ENCODE data around the gene RAPGEF5. TPM values are rescaled to one million over a fixed set of nuclear protein-coding genes. Genes with fewer than 3 reads are reported as not detected.
"Not testable (repeated sequence)": the region's sequence is repeated elsewhere in the genome, so short reads cannot be mapped to it uniquely, and the experiment has no call there.

RAPGEF5 gene
- total RNA-seq, 2 donors from 2014 or later: 7.4 to 29.8 TPM

- Histone ChIP-seq H3K4me3 (no peak overlapping the region), H3K27me3 (replicated peaks; ENCODE audit: insufficient read depth) (peaks cover 2% of the 10 kb centered on the region), H3K4me1 (replicated peaks) (no peaks in the 10 kb centered on the region), H3K36me3 (no peaks in the 10 kb centered on the region), H3K27ac (no peak overlapping the region), H3K9me3 (no peaks in the 10 kb centered on the region)
- intact Hi-C loops (cut with DNase I): no loop called here
- TF ChIP-seq POLR2AphosphoS5 (IDR thresholded peaks at IDR 0.05): no peak
- TF ChIP-seq CTCF (IDR thresholded peaks at IDR 0.05): no peak
- no peak for TF ChIP-seq POLR2A (IDR thresholded peaks at IDR 0.05)
- 96% methylated on average over 7 of the region's 7 CpGs for WGBS
- DNase-seq (ENCODE audit: low spot score): no peak
These were observed 251.4 kb downstream of the RAPGEF5 start for GRCh38 chr7:22105550-22105949.

GRCh38 chr7:22094413-22095342 lies 262.3 kb downstream of the RAPGEF5 start:
- Histone ChIP-seq H3K27me3 (replicated peaks; ENCODE audit: insufficient read depth) (no peaks in the 10 kb centered on the region), H3K4me3 (no peak overlapping the region), H3K27ac (no peak overlapping the region), H3K9me3 (no peaks in the 10 kb centered on the region), H3K36me3 (no peaks in the 10 kb centered on the region), H3K4me1 (replicated peaks) (no peaks in the 10 kb centered on the region)
- 72% methylated on average over 11 of the region's 11 CpGs for WGBS
- no peak for DNase-seq (ENCODE audit: low spot score)
- no peak for TF ChIP-seq POLR2A (IDR thresholded peaks at IDR 0.05)
- TF ChIP-seq POLR2AphosphoS5 (IDR thresholded peaks at IDR 0.05): no peak
- no peak for TF ChIP-seq CTCF (IDR thresholded peaks at IDR 0.05)
- intact Hi-C loops (cut with DNase I): no loop called here

GRCh38 chr7:22093936-22094335 lies 263.0 kb downstream of the RAPGEF5 start:
- no peak for TF ChIP-seq CTCF (IDR thresholded peaks at IDR 0.05)
- no peak for TF ChIP-seq POLR2AphosphoS5 (IDR thresholded peaks at IDR 0.05)
- no peak for TF ChIP-seq POLR2A (IDR thresholded peaks at IDR 0.05)
- DNase-seq (ENCODE audit: low spot score): no peak
- no peak overlapping the region for H3K27ac ChIP-seq
- no peaks in the 10 kb centered on the region for H3K36me3 ChIP-seq
- H3K27me3 ChIP-seq (replicated peaks; ENCODE audit: insufficient read depth): no peaks in the 10 kb centered on the region
- H3K4me3 ChIP-seq: no peak overlapping the region
- no peaks in the 10 kb centered on the region for H3K9me3 ChIP-seq
- WGBS: 69% methylated on average over 6 of the region's 6 CpGs
- intact Hi-C loops (cut with DNase I): no loop called here
- no peaks in the 10 kb centered on the region for H3K4me1 ChIP-seq (replicated peaks)

- Histone ChIP-seq H3K4me1 (replicated peaks) (no peaks in the 10 kb centered on the region), H3K9me3 (no peaks in the 10 kb centered on the region), H3K36me3 (no peaks in the 10 kb centered on the region), H3K27ac (no peak overlapping the region), H3K27me3 (replicated peaks; ENCODE audit: insufficient read depth) (no peaks in the 10 kb centered on the region), H3K4me3 (no peak overlapping the region)
- intact Hi-C loops (cut with DNase I): no loop called here
- WGBS: 20% methylated on average over 2 of the region's 2 CpGs
- no peak for DNase-seq (ENCODE audit: low spot score)
- TF ChIP-seq POLR2AphosphoS5 (IDR thresholded peaks at IDR 0.05): peak; percentile 12
- no peak for TF ChIP-seq POLR2A (IDR thresholded peaks at IDR 0.05)
- no peak for TF ChIP-seq CTCF (IDR thresholded peaks at IDR 0.05)
These were observed 264.0 kb downstream of the RAPGEF5 start for GRCh38 chr7:22093001-22093400.

- H3K4me3 ChIP-seq; intact Hi-C loops (cut with DNase I); H3K27me3 ChIP-seq (replicated peaks; ENCODE audit: insufficient read depth); H3K36me3 ChIP-seq; H3K27ac ChIP-seq; H3K4me1 ChIP-seq (replicated peaks); DNase-seq (ENCODE audit: low spot score); H3K9me3 ChIP-seq: not testable (repeated sequence)
- 66% methylated on average over 11 of the region's 11 CpGs for WGBS
These were observed 265.9 kb downstream of the RAPGEF5 start for GRCh38 chr7:22090958-22091525.
